CD4-positive, alpha-beta T cell treated with Interleukin-2 at 100 ng/mL for 4 hours (primary cell): ENCODE data around the gene ELFN1.

Experiments used
- DNase-seq: peaks from one replicate; pipeline ENCODE4 v3.0.0-alpha.2; 2020; ENCODE audit warnings: low spot score

The ELFN1 gene

DNA sequence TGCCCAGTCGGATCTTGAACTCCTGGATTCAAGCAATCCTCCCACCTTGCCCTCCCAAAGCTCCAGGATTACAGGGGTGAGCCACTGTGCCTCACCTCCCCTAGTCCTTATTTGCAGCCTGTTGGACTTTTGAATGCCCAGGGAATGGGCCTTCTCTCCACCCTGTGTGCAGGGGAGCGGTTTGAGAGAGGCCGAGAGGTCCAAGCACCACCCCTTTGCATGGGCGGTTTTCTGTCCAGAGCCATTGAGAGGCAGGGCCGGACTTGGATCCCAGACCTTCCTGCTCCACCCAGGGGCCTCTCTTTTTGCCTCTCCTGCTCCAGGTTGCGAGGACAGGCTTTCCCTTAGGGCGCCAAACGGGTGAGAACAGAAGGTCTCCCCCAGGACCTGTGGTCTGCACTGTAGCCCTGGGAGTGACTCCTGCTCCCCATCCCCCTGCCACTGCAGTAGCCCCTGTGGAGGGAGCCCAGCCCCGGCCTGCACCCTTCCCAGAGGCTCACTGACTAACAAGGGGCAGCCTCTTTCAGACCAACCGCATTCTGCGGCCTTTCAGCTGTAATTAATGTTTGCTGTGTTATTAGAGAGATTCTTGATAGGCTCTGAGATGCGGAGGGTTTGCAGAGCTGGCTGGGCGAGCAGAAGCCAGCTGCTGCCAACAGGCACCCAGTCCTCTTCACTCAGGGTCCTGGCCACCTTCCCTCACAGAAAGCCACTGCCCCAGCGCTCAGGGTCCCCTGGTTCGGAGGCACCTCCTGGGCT lies 57.9 kb downstream of the ELFN1 start:
- DNase-seq = no peak

DNA sequence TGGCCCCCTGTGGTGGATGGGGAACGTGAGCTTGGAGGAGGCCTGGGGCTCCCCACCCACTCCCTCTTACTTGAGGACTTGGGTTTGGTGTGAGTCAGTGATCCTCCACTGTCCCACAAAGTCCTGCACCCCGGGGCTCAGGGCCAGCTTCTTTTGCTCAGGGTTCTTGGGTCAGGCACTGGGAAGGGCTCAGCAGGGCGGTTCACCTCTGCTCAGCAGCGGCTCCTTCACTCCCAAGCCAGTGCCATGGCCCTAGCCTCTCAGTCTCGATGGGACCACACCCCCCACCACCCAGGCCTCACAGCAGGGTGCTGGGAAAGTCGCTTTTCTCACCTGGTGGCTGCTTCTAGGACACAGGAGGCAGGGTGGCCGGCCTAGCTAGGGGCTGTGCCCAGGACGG lies 59.1 kb downstream of the ELFN1 start:
- no peak for DNase-seq

DNA sequence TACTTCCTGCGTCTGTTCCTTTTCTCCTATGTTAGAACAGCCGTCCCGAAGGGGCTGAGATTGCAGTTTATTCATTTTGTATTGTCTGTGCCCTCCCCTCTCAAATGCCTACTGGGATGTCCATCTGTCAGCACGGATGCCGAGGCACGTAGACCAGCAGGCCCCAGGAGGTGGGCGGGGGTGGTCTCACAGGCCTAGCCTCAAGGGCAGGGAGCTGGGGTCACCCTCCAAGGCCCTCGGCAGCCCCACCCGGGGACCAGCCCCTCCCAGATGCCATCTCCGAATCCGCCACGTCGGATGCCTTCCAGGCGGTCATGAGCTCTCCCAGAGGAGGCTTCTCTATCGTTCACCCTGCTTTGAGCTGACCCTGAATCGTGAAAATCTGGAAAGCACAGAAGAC lies 59.7 kb downstream of the ELFN1 start:
- no peak for DNase-seq

DNA sequence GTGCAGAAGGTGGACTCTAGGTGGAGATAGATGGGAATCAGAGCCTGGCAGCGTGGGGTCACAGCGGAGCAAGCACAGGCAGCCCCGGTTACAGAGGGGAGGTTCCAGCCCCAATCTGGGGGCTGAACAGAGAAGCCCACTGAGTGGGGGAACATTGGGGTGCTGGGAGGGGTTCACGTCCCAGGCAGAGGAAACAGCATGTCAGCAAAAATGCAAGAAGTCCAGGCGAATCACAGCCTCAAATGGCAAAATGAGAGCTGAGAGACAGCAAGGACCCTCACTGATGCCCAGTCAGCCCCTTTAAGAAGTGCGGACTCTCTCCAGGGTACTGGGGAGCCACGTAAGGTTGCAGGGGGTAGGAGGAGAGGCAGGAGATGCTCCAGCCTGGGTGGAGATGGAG lies 62.0 kb downstream of the ELFN1 start:
- DNase-seq = no peak

DNA sequence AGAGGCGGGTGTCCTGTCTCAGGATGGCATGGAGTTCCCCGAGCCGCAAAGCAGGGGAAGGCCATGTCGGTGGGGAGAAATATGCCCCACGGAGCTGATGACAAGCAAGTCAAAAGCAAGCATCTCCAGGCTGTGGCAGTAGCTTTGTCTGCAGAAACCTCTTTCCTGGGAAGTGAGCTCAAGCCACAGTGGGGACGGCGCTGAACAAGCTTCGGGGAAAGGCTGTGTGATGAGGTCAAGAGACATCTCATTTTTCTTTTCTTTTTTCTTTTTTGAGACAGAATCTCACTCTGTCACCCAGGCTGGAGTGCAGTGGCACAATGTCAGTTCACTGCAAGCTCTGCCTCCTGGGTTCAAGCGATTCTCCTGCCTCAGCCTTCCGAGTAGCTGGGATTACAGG lies 62.6 kb downstream of the ELFN1 start:
- no peak for DNase-seq

DNA sequence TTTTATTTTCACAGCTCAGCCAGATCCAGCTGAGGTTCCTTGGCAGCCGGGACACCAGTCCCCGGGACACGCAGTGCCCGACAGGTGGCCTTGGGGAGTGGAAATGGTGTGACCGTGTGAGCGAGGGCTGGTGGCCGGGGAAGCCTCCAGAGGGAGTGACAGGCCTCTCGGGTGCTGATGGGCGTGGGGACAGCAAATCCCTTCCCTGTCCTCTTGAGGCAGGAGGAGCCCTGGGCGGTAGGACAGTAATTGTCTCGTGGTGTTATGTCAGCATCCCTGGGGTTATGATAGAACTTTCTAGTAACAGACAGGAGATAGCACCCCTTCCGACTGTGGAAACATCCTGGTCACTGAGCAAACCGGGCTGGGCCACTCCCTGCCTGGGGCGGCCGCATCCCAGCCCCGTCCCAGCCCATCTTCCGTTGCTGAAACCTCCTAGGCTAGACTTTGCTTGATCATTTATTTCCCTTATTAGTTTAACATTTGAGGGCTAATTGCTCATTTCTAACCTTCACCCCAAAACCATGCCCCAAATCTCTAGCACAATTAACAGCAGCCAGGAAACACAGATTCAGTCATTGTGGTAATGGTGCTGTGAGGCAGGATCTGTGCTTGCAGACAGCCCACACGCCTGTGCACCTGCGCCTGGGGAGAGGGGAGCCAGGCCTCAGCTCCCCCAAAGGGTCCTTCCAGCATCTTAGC lies 63.3 kb downstream of the ELFN1 start:
- DNase-seq = no peak

DNA sequence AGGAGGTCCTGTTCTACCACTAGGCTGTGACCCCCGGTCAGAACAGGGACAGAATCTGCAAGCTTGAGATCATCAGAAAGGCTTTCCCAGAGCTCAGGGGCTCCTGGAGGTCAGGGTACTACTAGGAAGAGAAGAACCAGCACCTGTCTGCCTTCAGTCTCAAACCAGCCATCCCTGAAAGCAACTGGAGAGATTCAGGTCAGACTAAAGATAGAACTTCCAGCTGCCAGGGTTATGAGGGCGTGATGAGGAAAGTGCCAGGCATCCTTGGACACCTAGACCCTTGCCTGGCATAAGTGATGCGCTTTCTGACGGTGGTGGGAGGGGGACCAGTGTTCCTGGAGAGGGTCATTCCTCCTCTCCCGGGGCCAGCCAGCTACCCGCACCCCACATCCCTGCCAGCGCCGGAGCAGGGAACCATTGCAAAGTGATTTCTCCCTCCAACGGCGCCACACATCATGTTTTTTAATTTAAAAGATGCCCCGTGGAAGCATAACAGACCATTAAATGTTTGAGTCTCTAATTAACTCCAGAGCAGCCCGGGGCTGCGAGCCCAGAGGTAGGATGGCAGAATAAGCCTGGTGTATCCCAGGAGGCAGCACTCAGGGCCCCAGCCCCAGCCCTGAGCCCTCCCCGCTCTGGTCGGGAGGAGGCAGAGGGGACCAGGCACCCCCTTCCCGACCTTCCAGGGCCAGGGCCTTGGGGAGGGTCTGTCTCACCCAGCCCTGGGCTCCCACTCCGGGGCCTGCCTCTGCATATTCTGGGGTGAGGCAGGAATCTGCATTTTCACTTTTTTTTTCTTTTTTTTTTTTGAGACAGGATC lies 64.0 kb downstream of the ELFN1 start:
- no peak for DNase-seq

DNA sequence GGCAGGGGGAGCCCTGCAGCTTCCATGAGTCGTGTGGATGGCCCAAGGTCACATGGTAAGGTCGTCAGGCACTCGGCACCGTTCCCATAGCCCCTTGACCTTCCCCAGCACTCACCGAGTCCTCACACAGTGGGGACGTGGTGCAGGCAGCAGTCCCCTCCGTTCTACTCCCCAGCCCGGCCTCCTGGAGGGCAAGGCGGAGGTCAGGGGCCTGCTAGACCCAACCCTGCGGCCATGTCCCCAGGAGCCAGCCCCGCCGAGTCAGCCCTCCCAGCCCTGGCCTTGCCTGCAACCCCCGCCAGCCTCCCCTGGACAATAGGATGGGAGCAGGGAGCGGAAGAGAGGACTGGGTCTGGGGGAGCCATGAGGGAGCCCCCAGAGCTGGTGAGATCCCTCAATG lies 65.2 kb downstream of the ELFN1 start:
- no peak for DNase-seq

DNA sequence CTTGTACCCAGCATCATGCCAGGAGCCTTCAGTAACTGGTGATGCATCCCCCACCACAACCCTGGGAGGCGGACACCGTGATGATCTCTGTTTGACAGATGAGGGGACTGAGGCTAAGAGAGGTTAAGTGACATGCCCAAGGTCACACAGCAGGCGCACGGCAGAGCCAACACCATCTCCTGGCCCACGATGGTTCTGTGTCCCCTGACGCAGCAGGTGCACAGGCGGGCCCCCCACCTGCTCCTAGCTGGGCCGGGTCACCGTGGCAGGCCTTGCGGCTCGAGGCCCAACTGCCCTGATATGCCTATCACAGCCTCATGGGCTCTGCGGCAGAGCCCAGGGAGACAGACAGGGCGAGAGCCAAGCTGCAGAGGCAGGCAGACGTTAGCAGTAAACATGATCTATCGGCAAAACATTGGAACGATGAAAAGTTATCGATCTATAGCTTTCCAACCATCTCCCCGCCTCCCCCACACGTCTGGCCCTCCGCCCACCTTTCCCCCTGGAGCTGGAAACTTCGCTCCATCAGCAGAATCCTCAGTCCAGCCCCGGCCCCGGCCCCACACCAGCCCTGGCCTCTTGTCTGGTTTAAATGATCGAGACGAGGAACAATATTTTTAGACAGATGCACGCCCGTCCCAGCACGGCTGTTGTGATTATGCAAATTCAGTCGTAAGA lies 65.9 kb downstream of the ELFN1 start:
- DNase-seq = no peak

DNA sequence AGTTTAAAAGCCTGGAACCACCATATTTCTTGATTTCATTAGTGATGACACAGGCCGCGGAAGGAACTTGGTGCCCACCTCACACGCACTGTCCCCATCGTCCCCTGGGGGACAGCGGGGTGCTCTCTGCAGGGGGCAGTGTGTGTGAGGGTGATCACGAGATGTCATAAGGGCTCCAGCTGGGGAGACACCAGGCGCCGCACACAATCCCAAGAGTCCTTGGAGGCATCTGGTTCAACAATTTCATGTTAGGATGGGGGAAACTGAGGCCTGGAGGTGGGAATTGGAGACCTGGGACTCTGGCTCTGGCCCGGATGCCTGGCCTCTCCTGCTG lies 66.4 kb downstream of the ELFN1 start:
- DNase-seq = no peak

DNA sequence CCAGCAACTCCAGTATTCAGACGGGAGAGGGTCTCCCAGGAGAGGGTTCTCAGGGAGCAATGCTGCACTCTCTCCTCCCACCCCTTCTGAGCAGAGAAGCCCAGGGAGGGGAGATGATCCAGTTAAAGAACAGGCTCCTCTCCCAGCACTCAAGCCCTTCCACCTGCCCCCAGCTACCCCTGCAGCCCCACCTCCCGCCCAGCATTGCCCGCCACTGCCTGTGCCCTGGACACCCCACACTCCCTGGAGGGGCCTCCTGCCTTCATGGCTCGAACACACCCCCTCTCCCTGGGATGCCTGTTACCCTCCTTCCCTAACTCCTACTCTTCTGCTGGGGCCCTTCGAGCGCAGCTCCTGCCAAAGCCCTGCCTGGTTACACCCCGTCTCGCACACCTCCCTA lies 66.8 kb downstream of the ELFN1 start:
- DNase-seq = no peak

DNA sequence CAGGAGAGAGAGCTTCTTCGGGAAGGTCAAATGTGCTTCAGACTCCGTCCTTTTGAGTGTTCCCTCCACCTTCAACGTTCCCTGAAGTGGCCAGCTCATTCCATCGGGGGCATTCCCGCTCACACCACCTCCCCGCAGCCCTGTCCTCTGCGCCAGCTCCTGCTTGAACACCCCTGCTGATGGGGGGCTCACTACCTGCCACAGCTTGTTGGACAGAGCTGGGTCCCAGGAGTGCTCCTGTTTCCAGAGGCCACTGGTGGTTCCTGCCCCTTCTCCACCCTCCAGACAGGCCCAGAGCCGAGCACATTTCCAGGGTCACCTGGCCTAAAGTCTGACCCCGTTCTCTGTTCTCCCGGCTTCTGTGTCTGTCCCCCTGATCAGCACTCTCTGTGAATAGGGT lies 67.4 kb downstream of the ELFN1 start:
- DNase-seq = no peak

DNA sequence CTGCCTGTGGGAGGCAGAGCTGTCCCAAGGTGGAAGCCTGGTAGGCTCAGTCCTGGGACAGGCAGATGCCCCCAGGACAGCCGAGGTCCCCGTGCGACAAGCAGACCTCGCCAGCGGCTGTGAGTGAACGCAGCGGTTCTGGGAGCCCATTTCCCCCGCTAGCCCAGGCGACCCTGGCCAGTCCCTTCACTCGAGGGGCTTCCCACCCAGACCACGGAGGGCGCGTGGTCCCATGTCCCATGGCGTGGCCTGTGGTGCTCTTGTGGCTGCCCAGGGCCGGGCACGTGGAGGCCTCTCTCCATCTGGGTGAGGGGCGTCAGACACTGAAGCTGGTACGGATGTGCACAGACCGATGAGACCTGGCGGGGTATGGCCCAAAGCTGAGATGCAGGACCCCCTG lies 67.9 kb downstream of the ELFN1 start:
- DNase-seq = no peak

DNA sequence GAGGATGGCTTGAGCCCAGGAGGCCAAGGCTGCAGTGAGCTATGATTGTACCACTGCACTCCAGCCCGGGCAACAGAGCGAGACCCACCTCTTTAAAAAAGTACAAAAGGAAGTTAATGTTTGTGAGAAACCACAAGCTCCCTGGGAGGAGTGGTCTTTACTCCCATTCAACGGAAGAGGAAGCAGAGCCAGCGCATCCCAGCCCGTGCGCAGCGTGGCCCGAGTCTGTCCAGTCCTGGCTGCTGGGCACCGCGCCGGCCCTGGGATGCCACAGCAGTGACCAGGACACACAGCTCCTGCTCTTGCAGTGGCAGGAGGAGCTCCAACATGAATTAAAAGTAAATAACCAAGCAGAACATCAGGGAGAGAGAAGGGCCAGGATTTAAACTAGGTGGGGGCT lies 68.4 kb downstream of the ELFN1 start:
- DNase-seq = no peak

DNA sequence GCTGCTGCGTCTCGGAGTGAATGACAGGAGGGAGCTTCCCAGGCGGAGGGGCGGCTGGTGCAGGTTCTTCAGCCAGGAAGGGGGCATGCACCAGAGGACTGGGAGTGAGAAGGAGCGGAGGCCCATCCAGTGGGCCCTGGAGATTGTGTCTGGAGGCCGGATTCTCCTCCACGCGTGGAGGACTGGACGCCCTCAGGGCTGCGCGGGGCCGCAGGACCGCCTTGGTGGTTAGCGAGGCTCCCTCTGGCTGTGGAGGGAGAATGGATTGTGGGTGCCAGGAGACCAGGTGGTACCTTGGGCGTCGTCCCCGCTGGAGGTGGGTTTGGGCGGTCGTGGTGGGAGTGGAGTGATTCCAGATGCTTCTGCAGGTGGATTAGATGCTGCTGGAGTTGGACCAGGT lies 68.9 kb downstream of the ELFN1 start:
- DNase-seq = no peak

DNA sequence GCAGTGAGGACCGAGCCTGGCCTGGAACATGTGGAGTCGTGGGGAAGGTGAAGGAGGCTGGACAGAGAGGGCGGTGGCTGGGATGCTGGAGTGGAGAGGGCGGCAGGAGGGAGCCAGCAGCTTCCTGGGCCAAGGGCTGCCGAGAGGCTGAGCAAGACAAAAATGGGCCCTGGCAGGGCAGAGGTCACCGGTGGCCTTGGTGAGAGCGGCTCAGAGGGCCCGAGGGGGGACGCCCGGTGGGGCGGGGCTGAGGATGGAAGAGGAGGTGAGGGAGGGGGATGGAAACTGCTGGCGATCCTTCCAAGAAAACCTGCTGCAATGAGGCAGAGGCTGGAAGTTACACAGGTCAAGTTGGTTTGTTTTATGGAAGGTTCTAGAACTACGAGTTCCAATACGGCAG lies 69.5 kb downstream of the ELFN1 start:
- no peak for DNase-seq

DNA sequence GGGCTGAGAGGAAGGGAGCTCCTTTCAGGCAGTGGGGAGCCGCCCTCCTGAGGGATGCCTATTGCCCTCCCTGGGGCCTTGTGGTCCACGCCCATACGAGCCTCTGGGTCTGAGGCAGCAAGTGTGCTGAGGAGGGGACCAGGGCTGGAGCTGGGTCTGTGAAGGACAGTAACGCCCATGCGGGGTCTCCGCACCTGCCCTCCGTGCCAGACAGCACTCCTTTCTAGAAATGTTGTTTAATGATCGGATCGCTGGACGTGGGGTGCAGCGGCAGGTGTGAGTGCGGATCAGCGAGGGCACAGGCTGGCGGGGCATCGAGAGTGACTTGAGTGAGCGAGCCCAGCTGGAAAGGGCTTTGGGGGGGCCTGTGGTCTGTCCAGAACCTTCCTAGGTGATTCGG lies 70.1 kb downstream of the ELFN1 start:
- DNase-seq = no peak

DNA sequence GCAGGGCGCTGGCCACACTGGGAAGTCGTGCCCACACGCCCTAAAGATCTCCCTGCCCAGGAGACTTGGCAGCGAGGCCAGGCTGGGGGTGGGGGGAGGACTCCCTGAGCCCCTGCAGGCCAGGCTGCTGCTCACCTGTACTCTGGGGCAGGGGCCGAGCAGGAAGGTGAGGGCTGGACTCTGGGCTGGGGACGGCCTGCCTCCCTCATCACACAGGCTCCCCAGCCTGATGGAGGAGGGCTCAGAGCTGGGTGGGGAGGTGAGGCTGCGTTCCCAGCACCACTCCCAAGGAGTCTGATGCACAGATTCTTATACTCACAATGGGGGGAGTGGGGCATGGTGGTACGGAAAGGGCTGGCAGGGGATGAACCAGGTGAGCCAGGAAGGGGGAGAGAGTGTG lies 71.2 kb downstream of the ELFN1 start:
- no peak for DNase-seq

DNA sequence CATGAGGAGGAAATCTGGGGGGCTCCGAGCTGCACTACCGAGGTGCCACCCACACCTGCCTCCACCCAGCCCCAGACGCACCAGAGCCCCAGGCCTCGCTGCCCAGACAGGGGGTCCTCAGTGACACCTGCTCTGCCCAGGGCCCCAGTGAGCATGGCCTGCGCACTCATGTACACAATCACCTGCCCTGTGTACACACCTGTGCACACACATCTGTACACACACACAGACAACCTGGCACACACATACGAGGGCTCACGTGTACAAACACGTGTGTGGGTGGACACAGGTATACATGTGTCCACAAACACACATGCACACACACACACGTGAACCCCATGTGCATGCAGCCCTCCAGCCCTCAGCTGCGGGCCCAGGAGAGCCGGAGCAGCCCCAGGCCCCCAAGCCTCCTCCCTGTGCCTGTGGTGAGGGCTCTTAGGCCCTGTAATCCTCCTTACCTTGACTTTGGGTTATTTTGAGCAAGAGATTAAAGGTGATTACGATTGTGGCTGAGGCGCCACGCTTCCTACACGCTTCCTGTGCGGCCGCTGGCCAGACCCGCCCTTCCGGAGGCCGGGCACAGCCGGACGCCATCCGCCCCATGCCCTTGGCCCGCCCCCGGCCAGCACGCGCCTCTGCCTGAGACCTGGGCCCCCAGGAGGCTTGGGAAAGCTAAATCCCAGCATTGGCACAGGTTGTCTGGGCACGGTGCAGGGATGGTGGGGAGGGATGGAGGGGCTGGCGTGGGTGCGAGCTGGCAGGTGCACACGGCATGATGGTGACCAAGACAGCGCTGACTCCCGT lies 71.9 kb downstream of the ELFN1 start:
- DNase-seq = no peak

DNA sequence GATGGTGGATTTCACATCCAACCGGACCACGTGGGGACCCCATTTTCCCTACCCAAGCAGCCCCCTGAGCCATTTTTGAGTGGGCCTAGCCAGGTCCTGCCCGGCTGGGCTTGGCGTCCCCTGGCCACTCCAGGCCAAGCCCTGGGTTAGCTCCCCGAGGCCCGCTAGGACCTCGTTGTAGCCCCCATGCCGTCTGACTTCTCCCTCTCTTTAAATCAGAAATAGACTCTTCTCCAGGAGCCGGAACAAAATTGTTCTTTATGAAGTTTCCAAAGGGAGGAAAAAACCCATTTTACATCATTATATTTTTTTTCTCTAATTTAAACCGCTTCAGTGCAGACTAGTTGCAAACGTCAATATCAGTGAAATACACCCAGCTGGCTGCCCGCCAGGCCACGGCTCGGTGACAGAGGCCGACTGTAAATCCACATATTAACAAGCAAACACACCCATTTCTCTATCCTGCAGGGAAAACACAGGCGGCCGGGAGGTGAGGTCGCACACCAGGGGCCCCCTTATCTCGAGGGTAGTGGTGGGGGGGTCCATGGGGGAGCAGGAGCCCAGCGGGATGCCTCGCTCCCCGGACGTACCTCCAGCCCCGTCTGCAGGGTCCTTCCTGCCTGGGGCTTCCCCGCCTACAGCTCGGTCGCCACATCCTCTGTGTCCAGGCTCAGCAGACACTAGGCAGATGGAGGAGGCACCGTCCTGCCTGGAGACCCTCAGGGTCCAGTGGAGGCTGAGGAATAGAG lies 72.7 kb downstream of the ELFN1 start:
- peak; percentile 20 for DNase-seq
